HepG2 (cell line): ENCODE measurements around the gene ZNF740. TPM values are rescaled to one million over a fixed set of nuclear protein-coding genes. Genes with fewer than 3 reads are reported as not detected.

Experiments
- ATAC-seq: fragments of 200-7000 bp; cut with Tn5 transposase; 3 replicates; pipeline ENCODE4 v1.9.1; 2020; ENCODE audit warnings: mild to moderate bottlenecking, moderate library complexity
- BruUV-seq: library from RNA; stranded (reverse); fragments of 400-500 nt; replicated peaks from 2 replicates; lab custom pipeline; 2021; lab: Mats Ljungman, UMichigan
- CTCF ChIA-PET: fragments of 300-600 bp; formaldehyde crosslinking; extraction: SDS; loops from one replicate; lab custom pipeline; 2021; ENCODE audit warnings: low total read pairs, inconsistent platforms, low intra/inter-chr PET ratio; lab: Yijun Ruan, JAX
- POLR2A ChIA-PET: fragments of 350-600 bp; sonication (Branson Sonifier 250); formaldehyde crosslinking; loops from one replicate; lab custom pipeline; 2020; ENCODE audit warnings: antibody characterized with exemption, inconsistent platforms; lab: Yijun Ruan, JAX
- DNase-seq: peaks from one replicate; pipeline ENCODE4 v3.0.0-alpha.2; 2015; ENCODE audit warnings: low spot score
- FAIRE-seq: peaks from 3 replicates; lab custom pipeline; 2011; peaks lifted over from hg19 to GRCh38; lab: Jason Lieb, UNC
- H2AFZ ChIP-seq: one replicate; pipeline ENCODE4 v1.6.1; 2011; ENCODE audit warnings: low read length, inconsistent platforms
- H3K27ac ChIP-seq: fragments of 300-600 bp; 3 replicates; pipeline ENCODE4 v1.8.0; 2011; ENCODE audit warnings: mixed run types, mild to moderate bottlenecking, mixed read lengths, low read length, inconsistent platforms; ENCODE audit not compliant: insufficient read depth; ENCODE audit errors: extremely low read length
- H3K27me3 ChIP-seq, 2 experiments: fragments of 200-600 bp in 1 of 2; 2 replicates in 1 of 2; 3 replicates in 1 of 2; pipeline versions ENCODE4 v1.6.0 to v1.8.0; 2011; ENCODE audit warnings: low read length in 2 of 2, mild to moderate bottlenecking in 2 of 2, moderate library complexity in 2 of 2, inconsistent platforms in 1 of 2; ENCODE audit not compliant: insufficient read depth in 2 of 2, control insufficient read depth in 1 of 2
- H3K36me3 ChIP-seq, 2 experiments: fragments of 200-600 bp in 1 of 2; replicated peaks in 1 of 2; 2 replicates in 1 of 2; 3 replicates in 1 of 2; pipeline versions ENCODE4 v1.5.1 to v1.8.0; 2011; ENCODE audit warnings: low read length in 2 of 2, inconsistent platforms in 1 of 2; ENCODE audit not compliant: insufficient read depth in 2 of 2, control insufficient read depth in 1 of 2
- H3K4me1 ChIP-seq: 2 replicates; pipeline ENCODE4 v1.5.1; 2012; ENCODE audit warnings: low read length, inconsistent platforms; ENCODE audit not compliant: insufficient read depth
- H3K4me2 ChIP-seq: 2 replicates; pipeline ENCODE4 v1.6.0; 2011; ENCODE audit warnings: low read depth, low read length, inconsistent platforms
- H3K4me3 ChIP-seq, 3 experiments: fragments of 200-600 bp in 1 of 3; sonication (generic), shearing (Covaris generic) in 1 of 3; replicated peaks in 1 of 3; 2 replicates each; pipeline ENCODE4 v1.5.1; 2011 to 2016; ENCODE audit warnings: low read length in 3 of 3, inconsistent platforms in 2 of 3, low read depth in 2 of 3, mild to moderate bottlenecking in 2 of 3, control low read depth in 1 of 3, mixed read lengths in 1 of 3; ENCODE audit not compliant: insufficient read depth in 1 of 3
- H3K79me2 ChIP-seq: one replicate; pipeline ENCODE4 v1.6.1; 2011; ENCODE audit warnings: low read length, inconsistent platforms; ENCODE audit not compliant: insufficient read depth
- H3K9ac ChIP-seq: 2 replicates; pipeline ENCODE4 v1.6.0; 2011; ENCODE audit warnings: mild to moderate bottlenecking, low read depth, low read length, inconsistent platforms; ENCODE audit not compliant: insufficient read depth
- H3K9me3 ChIP-seq: 2 replicates; pipeline ENCODE4 v1.5.1; 2012; ENCODE audit warnings: mild to moderate bottlenecking, low read length
- H4K20me1 ChIP-seq: 2 replicates; pipeline ENCODE4 v1.6.0; 2011; ENCODE audit warnings: inconsistent platforms, mild to moderate bottlenecking, low read length, moderate library complexity; ENCODE audit not compliant: insufficient read depth
- GMEB1 ChIP-seq: sonication (generic); formaldehyde crosslinking; IDR thresholded peaks from 2 replicates; pipeline ENCODE4 v1.5.1; 2020; ENCODE audit warnings: missing genetic modification reagents, mild to moderate bottlenecking, borderline replicate concordance
- MTA1 ChIP-seq: sonication (generic); formaldehyde crosslinking; IDR thresholded peaks from 2 replicates; pipeline ENCODE4 v1.4.0; 2020; ENCODE audit warnings: missing genetic modification reagents, mild to moderate bottlenecking, borderline replicate concordance
- NCOA5 ChIP-seq: sonication (generic); formaldehyde crosslinking; IDR thresholded peaks from 2 replicates; pipeline ENCODE4 v1.4.0; 2020; ENCODE audit warnings: missing genetic modification reagents
- SETDB1 ChIP-seq: sonication (generic); formaldehyde crosslinking; IDR thresholded peaks from 2 replicates; pipeline ENCODE4 v1.5.1; 2020; ENCODE audit warnings: missing genetic modification reagents, mild to moderate bottlenecking, borderline replicate concordance
- SRSF9 ChIP-seq: fragments of 200-400 bp; formaldehyde crosslinking; IDR thresholded peaks from 2 replicates; pipeline ENCODE4 v1.6.1; 2018; ENCODE audit warnings: borderline replicate concordance, mild to moderate bottlenecking, low read depth, low read length; ENCODE audit not compliant: insufficient read depth, poor library complexity, severe bottlenecking
- ZNF414 ChIP-seq: sonication (generic); formaldehyde crosslinking; IDR thresholded peaks from 2 replicates; pipeline ENCODE4 v1.5.0; 2020; ENCODE audit warnings: missing genetic modification reagents
- ZNF749 ChIP-seq: sonication (generic); formaldehyde crosslinking; IDR thresholded peaks from 2 replicates; pipeline ENCODE4 v1.8.0; 2022; ENCODE audit warnings: mild to moderate bottlenecking, missing genetic modification reagents, moderate library complexity, borderline replicate concordance
- ZNF782 ChIP-seq: sonication (generic); formaldehyde crosslinking; IDR thresholded peaks from 2 replicates; pipeline ENCODE4 v1.4.0; 2020; ENCODE audit warnings: missing genetic modification reagents, mild to moderate bottlenecking, borderline replicate concordance
- WGBS: methylation state at CpG from one replicate; pipeline ENCODE4 v1.1.6; 2017; ENCODE audit warnings: low lambda C conversion rate; 5-methylcytosine and 5-hydroxymethylcytosine counted together
- in situ Hi-C: cut with HindIII; loops from 2 replicates; pipeline ENCODE4 v1.10.0; 2017; ENCODE audit warnings: low pct_unique_long_range_greater_than_20kb; ENCODE audit not compliant: extremely low pct_ligation_motif_present
- intact Hi-C: fragments of 100-400 bp; cut with micrococcal nuclease; formaldehyde crosslinking; loops from one replicate; pipeline ENCODE4 v1.10.0; 2022; ENCODE audit not compliant: unreplicated experiment
- polyA plus RNA-seq, 8 experiments: library from polyadenylated mRNA; depleted of rRNA in 3 of 8; stranded (reverse) in 7 of 8; unstranded in 1 of 8; fragments of >200 nt; fragmentation: Illumina TruSeq in 4 of 8; extraction: Trizol in 4 of 8; gene quantifications; 2 replicates each; pipeline versions ENCODE4 v1.2.1 to v1.2.3, GENCODE V29; 2011 to 2016; ENCODE audit warnings: low read depth in 4 of 8, missing spikeins in 1 of 8, mixed read lengths in 1 of 8; ENCODE audit not compliant: insufficient read depth in 1 of 8
- total RNA-seq, 5 experiments: library from RNA; depleted of rRNA; stranded (reverse); fragments of >200 nt; fragmentation: Illumina TruSeq; extraction: Trizol; gene quantifications; 2 replicates each; pipeline ENCODE4 v1.2.3, GENCODE V29; 2016; ENCODE audit warnings: low read depth in 1 of 5
- TF ChIP-seq, protein P1 (sequence below): sonication (generic); IDR thresholded peaks from 2 replicates; pipeline ENCODE4 v1.6.1; 2016; ENCODE audit warnings: low read depth, borderline replicate concordance
- TF ChIP-seq, protein P2 (sequence below): sonication (generic); formaldehyde crosslinking; IDR thresholded peaks from 2 replicates; pipeline ENCODE4 v1.9.0; 2021; ENCODE audit warnings: missing genetic modification reagents, mild to moderate bottlenecking, borderline replicate concordance
- TF ChIP-seq, protein P3 (sequence below): IDR thresholded peaks from 2 replicates; pipeline ENCODE4 v1.6.1; 2016; ENCODE audit warnings: missing genetic modification reagents, missing compliant biosample characterization
- TF ChIP-seq, protein P4 (sequence below): sonication (generic); formaldehyde crosslinking; IDR thresholded peaks from 2 replicates; pipeline ENCODE4 v1.4.0; 2020; ENCODE audit warnings: missing genetic modification reagents

Gene ZNF740
- total and polyA plus RNA-seq, 2 of the 13 experiments (the other 11 are each of a cell fraction or from before 2014, with no cell fraction given) = 16.9 to 19.0 TPM

GRCh38 chr12:53208435-53208834 lies 27.9 kb downstream of the ZNF740 start (continued):
- TF ChIP-seq ZNF749 (CRISPR knock-in tag) (no peak), ZNF414 (no peak)
- TF ChIP-seq, protein P1, sequence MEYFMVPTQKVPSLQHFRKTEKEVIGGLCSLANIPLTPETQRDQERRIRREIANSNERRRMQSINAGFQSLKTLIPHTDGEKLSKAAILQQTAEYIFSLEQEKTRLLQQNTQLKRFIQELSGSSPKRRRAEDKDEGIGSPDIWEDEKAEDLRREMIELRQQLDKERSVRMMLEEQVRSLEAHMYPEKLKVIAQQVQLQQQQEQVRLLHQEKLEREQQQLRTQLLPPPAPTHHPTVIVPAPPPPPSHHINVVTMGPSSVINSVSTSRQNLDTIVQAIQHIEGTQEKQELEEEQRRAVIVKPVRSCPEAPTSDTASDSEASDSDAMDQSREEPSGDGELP = no peak

DNA sequence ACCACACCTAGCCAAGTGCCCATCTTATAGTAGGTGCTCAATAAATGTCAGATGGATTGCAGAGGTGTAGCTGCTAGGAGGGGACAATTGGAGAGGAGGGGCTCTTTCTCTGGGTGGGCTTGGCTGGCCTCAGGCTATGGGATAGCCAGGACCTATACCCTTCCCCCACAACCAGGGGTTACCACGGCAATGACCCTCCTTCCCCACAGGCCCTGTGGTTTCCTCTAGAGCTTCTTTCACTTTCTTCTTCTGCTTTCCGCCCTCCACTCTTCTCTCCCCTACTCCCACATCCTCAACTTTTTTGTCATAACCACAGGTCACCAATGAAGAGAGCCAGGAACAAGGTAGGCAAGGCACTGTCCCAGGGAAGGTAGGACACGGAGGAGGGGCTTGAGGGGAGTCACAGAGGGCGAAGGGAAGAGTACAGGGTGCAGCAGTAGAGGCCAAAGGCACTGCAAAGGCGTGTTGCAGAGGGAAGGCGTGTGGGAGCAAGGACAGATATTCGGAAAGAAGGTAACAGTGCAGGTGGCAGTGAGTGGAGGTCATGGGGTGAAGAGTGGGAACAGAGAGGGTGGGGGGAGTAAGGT lies 28.4 kb downstream of the ZNF740 start:
- Histone ChIP-seq H3K9ac (no peak overlapping the region), H3K9me3 (no peaks in the 10 kb centered on the region), H3K27me3 (peaks cover 2 to 15% of the 10 kb centered on the region in 2 experiments; a peak in 3 of 5 replicates), H4K20me1 (no peaks in the 10 kb centered on the region), H3K79me2 (no peaks in the 10 kb centered on the region), H3K36me3 (no peaks in the 10 kb centered on the region; a peak in 1 of 5 replicates), H3K27ac (no peak overlapping the region), H3K4me1 (peaks cover 26% of the 10 kb centered on the region), H3K4me2 (peak overlapping the region; percentile 23; the same call in 1 of the 2 replicates), H2AFZ (no peak overlapping the region), H3K4me3 (peak overlapping the region in 1 of 3 experiments; percentile 3; a peak in 1 of 6 replicates)
- no TSS peak for BruUV-seq
- FAIRE-seq = no peak
- DNase-seq = no peak
- intact Hi-C loops = no loop called here
- in situ Hi-C loops = no loop called here
- ChIA-PET POLR2A (interaction anchor here (1.1 kb wide), 1 partner anchor 22 kb away, joined by 5 read pairs; no protein-coding TSS in a partner anchor), CTCF (no interaction called here)
- 33% methylated on average over 7 of the region's 7 CpGs for WGBS
- no peak for TF ChIP-seq GMEB1 (CRISPR knock-in tag)
- no peak for TF ChIP-seq SRSF9
- TF ChIP-seq, protein P2, sequence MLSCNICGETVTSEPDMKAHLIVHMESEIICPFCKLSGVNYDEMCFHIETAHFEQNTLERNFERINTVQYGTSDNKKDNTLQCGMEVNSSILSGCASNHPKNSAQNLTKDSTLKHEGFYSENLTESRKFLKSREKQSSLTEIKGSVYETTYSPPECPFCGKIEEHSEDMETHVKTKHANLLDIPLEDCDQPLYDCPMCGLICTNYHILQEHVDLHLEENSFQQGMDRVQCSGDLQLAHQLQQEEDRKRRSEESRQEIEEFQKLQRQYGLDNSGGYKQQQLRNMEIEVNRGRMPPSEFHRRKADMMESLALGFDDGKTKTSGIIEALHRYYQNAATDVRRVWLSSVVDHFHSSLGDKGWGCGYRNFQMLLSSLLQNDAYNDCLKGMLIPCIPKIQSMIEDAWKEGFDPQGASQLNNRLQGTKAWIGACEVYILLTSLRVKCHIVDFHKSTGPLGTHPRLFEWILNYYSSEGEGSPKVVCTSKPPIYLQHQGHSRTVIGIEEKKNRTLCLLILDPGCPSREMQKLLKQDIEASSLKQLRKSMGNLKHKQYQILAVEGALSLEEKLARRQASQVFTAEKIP = no peak
- TF ChIP-seq, protein P3, sequence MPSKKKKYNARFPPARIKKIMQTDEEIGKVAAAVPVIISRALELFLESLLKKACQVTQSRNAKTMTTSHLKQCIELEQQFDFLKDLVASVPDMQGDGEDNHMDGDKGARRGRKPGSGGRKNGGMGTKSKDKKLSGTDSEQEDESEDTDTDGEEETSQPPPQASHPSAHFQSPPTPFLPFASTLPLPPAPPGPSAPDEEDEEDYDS (CRISPR knock-in tag) = no peak
- no peak for TF ChIP-seq SETDB1
- TF ChIP-seq ZNF782 (CRISPR knock-in tag) = no peak
- TF ChIP-seq NCOA5 (CRISPR knock-in tag) = no peak
- TF ChIP-seq MTA1 (CRISPR knock-in tag) = no peak
- TF ChIP-seq, protein P4, sequence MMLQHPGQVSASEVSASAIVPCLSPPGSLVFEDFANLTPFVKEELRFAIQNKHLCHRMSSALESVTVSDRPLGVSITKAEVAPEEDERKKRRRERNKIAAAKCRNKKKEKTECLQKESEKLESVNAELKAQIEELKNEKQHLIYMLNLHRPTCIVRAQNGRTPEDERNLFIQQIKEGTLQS = no peak
- no peak for ATAC-seq
